ENCODE measurements around the gene TMEM161A. TPM values are rescaled to one million over a fixed set of nuclear protein-coding genes. Genes with fewer than 3 reads are reported as not detected.
"Not testable (repeated sequence)": the region's sequence is repeated elsewhere in the genome, so short reads cannot be mapped to it uniquely, and the experiment has no call there.

TMEM161A gene
- total RNA-seq, 1 donor from 2014 or later, result 11.3 TPM

DNA sequence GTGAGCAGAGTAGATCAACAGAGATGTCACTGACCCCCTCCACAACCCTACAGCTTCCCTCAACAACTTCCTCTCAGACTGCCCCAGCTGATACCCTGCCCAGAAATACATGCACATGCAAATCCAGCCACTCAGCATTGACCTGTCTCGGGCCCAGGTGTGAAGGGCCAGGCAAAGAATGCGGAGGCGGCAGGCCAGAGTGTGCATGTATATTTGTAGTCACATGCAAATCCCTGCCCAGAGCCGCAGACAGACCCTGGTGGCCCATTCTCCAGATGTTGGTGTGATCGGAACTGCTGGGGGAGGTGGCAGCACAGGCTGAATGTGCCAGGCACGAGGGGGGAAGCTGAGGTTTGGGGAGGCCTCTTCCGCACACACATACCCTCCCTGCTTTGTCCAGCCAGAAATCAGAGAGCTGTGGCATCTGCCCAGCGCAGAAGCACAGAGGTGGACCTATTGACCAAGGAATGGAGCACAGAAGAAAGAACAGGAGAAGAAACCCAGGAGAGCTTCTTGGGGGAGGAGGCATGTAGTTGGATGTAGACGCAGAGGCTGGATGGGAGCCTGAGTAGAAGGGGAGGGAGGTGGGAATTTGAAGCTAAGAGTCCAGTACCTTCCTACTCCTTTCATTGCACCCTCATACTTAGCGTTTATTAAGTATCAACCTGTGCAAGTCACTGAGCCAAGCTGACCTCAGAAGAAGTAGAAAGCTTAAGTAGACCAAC lies 17.4 kb upstream of the TMEM161A start:
- DNase-seq (ENCODE audit: low read depth in 2 of 2), result no peak

- DNase-seq (ENCODE audit: low read depth in 2 of 2), result no peak
Measured at GRCh38 chr19:19154768-19155494, 16.7 kb upstream of the TMEM161A start.

DNA sequence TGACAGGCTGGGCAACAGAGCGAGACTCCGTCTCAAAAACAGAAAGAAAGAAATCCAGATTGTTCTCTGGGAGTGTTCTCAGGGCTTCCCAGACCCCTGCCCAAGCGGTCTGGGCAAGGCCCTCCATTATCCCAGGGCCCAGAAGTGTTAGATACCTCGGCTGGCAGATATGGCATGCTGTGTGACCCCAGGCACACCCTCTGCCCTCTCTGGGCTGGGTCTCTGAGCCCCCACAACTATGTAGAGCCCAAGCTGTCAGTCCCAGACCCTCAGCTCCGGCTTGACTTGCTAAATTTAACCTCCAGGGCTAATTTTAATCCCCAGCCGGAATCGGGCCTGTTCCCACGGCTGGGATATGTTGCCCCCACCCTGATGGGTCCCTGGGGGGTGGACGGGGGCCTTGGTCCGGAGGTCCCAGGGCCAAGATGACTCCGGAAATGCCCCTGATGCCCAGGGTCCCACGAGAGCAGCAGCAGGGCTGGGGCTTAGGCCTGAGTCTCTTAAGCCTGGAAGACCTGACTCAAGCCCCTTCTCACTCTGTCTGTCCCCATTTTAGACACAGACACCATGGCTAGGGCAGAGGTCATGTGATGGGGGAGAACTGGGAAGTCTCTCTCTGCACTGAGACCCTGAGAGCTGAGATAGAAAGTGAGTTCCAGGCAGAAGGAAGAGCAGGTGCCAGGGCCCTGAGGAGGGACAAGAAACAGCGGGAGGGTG lies 14.5 kb upstream of the TMEM161A start:
- DNase-seq (ENCODE audit: low read depth in 2 of 2), result no peak

DNA sequence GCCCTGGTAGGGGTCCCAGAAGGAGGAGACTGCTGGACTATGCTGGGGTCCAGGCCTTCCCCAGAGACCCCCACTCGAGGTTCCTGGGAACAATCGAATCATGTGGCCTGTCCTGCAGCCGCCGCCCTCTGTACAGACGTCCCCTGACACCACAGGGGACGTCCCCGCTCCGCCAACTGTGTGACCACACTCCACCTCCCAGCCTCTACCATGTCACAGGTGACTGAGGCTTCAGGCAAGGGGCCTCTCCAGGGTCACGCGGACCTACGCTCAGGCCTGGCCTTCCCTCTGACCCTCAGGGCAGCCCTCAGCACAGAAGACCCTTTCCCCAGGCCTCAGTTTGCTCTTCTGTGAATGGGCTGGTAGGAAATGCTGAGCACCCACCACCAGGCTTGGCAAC lies 13.1 kb upstream of the TMEM161A start:
- DNase-seq (ENCODE audit: low read depth in 2 of 2), result no peak

GRCh38 chr19:19149435-19149834 lies 11.2 kb upstream of the TMEM161A start:
- no peak for DNase-seq (ENCODE audit: low read depth in 2 of 2)

DNA sequence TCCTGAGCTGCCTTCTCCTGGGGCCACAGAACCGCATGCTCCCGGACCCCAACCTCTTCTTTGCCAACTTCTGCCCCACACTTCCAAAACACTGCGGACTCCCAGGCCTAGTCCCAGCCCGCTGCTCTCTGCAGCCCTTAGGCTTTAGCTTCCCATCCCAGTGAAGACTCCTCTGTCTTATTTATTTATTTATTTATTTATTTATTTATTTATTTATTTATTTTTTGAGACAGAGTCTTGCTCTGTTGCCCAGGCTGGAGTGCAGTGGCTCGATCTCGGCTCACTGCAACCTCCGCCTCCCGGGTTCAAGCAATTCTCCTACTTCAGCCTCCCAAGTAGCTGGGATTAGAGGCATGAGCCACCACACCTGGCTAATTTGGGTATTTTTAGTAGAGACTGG lies 10.2 kb upstream of the TMEM161A start:
- DNase-seq (ENCODE audit: low read depth in 2 of 2), result not testable (repeated sequence)

DNA sequence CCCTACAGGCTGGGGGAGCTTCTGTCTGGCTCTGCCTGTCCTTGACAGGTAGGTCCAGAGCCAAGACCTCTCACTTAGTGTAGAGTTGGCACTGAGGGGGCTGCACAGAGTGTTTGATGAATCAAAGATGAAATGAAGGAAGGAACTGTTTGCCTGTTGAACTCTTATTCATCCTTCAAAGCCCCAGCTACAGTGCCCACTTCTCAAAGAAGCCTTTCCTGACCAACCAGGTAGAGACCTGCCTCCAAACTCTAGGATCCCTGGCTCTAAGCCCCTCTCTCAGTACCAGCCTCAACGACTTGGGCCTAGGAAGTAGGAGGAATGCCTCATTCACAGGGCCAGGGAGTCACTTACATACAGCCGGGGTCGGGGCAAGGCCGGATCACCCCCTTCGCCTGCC lies 9.1 kb upstream of the TMEM161A start:
- no peak for DNase-seq (ENCODE audit: low read depth in 2 of 2)

- DNase-seq (ENCODE audit: low read depth in 2 of 2), result no peak
Measured at GRCh38 chr19:19146865-19147264, 8.6 kb upstream of the TMEM161A start.

GRCh38 chr19:19145684-19146608 lies 7.7 kb upstream of the TMEM161A start:
- DNase-seq (ENCODE audit: low read depth in 2 of 2), result peak; percentile 16 to 41

GRCh38 chr19:19145281-19145680 lies 7.0 kb upstream of the TMEM161A start:
- no peak for DNase-seq (ENCODE audit: low read depth in 2 of 2)

DNA sequence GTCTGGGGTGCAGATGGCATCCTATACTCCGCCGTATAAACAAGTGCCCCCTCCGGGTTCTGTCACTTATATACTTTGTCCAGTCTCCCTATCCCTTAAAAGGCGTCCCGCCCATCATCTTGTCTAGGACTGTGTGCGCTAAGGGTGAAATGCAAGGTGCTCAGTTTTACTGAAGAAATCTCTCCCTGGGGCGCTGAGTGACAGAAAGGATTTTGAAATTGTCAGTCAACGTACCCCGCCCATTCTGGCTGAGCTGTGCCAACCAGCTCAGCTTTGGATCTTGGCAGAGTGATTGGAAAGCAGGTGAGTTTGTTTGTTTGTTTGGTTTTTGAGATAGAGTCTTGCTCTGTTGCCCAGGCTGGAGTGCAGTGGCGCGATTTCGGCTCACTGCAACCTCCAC lies 4.1 kb upstream of the TMEM161A start:
- DNase-seq (ENCODE audit: low read depth in 2 of 2), result no peak

- DNase-seq (ENCODE audit: low read depth in 2 of 2), result no peak
Measured at GRCh38 chr19:19140476-19140875, 2.2 kb upstream of the TMEM161A start.

- no peak for DNase-seq (ENCODE audit: low read depth in 2 of 2)
Measured at GRCh38 chr19:19139876-19140229, 1.6 kb upstream of the TMEM161A start.

DNA sequence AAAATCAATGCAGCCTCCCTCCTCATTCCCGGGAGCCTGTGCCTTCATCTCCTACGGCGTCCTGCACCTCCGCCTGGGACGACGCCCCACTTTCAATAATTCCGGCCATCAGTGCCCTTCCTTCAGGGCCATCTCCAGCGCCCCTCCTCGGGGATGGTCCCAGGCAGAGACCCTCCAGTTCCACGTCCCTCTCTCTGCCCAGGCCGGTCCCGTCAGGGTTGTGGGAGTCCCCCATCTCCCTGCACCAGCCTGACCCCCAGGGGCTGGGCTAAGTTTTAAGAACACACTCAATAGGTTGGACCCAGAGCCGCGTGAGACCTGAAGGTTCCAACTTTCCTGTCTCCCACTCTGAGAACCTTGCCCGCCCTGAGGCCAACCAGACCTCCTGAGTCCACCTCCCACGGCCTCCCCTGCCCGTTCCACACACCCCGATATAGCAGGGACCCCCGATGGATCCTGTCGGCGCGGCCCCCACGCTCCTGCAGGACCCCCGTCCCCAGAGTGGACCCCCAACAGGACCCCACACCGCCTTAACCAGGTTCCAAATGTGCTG lies 646 bp downstream of the TMEM161A start:
- DNase-seq (ENCODE audit: low read depth in 2 of 2), result no peak

GRCh38 chr19:19135713-19136112 lies 2.6 kb downstream of the TMEM161A start:
- not testable (repeated sequence) for DNase-seq (ENCODE audit: low read depth in 2 of 2)

GRCh38 chr19:19134687-19135158 lies 3.6 kb downstream of the TMEM161A start:
- DNase-seq (ENCODE audit: low read depth in 2 of 2), result no peak

DNA sequence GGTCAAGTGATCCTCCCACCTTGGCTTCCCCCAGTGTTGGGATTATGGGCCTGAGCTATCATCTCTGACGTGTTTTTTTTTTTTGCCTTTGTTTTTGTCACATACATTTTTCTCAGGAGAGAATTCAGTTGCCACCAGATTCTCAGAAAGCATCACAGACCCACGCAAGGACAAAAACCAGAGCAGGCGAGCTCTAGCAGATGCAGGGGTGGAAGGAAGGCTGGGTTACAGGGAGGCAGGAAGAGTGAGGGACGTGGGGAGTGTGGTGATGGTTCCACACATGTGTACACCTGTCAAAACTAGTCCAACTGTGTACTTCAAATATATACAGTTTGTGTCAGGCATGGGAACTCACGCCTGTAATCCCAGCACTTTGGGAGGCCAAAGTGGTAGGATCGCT lies 4.3 kb downstream of the TMEM161A start:
- no peak for DNase-seq (ENCODE audit: low read depth in 2 of 2)

GRCh38 chr19:19132912-19133311 lies 5.4 kb downstream of the TMEM161A start:
- DNase-seq (ENCODE audit: low read depth in 2 of 2), result no peak

GRCh38 chr19:19131989-19132388 lies 6.3 kb downstream of the TMEM161A start:
- DNase-seq (ENCODE audit: low read depth in 2 of 2), result no peak

DNA sequence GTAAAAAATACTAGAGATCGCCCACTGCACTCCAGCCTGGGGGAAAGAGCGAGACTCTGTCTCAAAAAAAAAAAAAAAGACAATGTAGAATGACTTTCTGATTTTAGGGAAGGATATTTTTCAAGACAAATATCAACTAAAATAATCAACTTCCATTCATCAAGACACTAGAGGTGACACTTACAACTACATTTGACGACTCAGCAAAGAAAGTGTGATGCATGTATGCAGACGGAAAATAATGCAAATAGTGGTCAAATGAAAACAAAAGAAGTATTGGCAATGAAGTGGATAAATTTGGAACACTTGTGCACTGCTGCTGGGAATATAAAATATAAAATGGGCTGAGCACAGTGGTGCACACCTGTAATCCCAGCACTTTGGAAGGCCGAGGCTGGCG lies 12.2 kb downstream of the TMEM161A start:
- DNase-seq (ENCODE audit: low read depth in 2 of 2), result no peak

GRCh38 chr19:19123386-19123785 lies 14.9 kb downstream of the TMEM161A start:
- DNase-seq (ENCODE audit: low read depth in 2 of 2), result no peak
